IgD-negative memory B cell (primary cell): ENCODE results near the gene THAP4. TPM values are rescaled to one million over a fixed set of nuclear protein-coding genes. Genes with fewer than 3 reads are reported as not detected.
A peak's percentile ranks its signal among the peaks of the same experiment; 100 is the strongest.

Experiments
- H3K27ac Mint-ChIP-seq, 3 donors: one replicate each; pipeline ENCODE4 v1.8.0; 2020 to 2022; ENCODE audit warnings: mild to moderate bottlenecking in 3 of 3, mixed read lengths in 3 of 3, moderate library complexity in 1 of 3
- H3K27me3 Mint-ChIP-seq: one replicate; pipeline ENCODE4 v1.8.0; 2021; ENCODE audit warnings: mixed read lengths
- H3K36me3 Mint-ChIP-seq: one replicate; pipeline ENCODE4 v1.8.0; 2020; ENCODE audit warnings: mild to moderate bottlenecking, mixed read lengths
- H3K4me1 Mint-ChIP-seq, 3 donors: one replicate each; pipeline ENCODE4 v1.8.0; 2020 to 2022; ENCODE audit warnings: mixed read lengths in 3 of 3, mild to moderate bottlenecking in 1 of 3
- H3K4me3 Mint-ChIP-seq, 4 donors: one replicate each; pipeline ENCODE4 v1.8.0; 2020 to 2022; ENCODE audit warnings: mild to moderate bottlenecking in 4 of 4, mixed read lengths in 4 of 4, moderate library complexity in 3 of 4
- H3K9me3 Mint-ChIP-seq, 3 donors: one replicate each; pipeline ENCODE4 v1.8.0; 2020 to 2021; ENCODE audit warnings: mixed read lengths in 3 of 3, mild to moderate bottlenecking in 1 of 3
- polyA plus RNA-seq: library from polyadenylated mRNA; unstranded; fragments of 300-500 nt; fragmentation: Illumina TruSeq; gene quantifications from one replicate; pipeline ENCODE4 v1.2.3, GENCODE V29; 2021

The THAP4 gene
- polyA plus RNA-seq, 1 donor from 2014 or later: 39.6 TPM

DNA sequence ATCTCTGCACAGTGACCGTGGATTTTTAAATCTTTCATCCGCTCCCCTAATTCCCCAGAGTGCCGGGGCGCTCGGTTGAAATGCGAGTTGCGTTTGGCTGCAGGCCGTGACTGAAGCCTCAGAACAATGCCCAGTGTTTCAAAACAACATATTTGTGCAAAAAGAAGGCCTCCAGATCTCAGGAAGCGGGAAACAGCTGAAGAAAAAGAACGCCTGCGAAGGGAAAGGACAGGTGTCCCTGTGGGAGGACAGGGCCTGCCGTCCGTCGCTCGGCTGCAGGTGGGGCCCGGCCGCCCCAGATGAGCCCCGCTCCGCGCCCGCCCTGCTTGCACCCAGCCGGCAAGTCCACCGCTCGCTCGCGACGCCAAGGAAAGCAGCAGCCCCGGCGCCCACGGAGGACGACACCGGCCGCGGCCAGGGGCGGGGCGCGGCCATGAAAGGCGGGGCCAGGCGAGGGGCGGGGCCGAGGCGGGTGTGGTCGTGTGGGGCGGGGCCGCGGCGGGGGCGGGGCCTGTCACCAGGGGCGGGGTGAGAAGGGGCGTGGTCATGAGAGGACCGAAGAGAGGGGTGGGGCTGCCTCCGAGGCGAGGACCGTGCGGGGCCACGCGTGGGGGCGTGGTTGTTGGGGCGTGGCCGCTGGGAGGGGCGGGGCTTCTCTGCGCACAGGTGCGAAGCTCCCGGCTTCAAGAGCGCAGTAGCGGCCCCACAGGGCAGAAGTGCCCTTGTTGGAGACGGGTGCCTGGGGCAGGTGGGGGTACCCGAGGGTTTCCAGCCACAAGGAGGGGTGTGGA lies 96.0 kb downstream of the THAP4 start:
- Mint-ChIP-seq H3K27me3 (peaks cover 21% of the 10 kb centered on the region), H3K36me3 (no peaks in the 10 kb centered on the region), H3K4me3 (peak overlapping the region; percentile 57 to 82 (median 70)), H3K9me3 (no peaks in the 10 kb centered on the region), H3K4me1 (peaks cover 0 to 4% (median 2%) of the 10 kb centered on the region in 3 donors), H3K27ac (no peak overlapping the region)

DNA sequence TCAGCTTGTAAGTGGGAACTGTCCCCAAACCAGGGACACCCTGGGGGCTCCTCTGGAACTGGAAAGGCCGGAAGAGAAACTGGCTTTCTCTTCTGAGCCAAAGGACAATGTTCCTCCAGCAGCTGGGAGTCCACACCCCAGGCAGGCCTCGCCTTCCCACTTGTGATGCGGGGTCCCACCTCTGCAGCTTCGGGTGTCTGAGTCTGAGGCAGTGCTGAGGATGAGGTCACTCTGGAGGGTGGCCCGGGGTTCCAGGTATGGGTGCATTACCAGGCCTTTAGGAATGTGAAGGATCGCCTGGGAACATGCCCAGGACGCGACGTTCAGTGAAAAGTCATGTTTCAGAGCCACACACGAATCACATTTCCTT lies 96.6 kb downstream of the THAP4 start:
- no peak overlapping the region for H3K27ac Mint-ChIP-seq
- peak overlapping the region; percentile 57 to 82 (median 70) for H3K4me3 Mint-ChIP-seq
- peaks cover 0 to 4% (median 2%) of the 10 kb centered on the region in 3 donors for H3K4me1 Mint-ChIP-seq
- H3K36me3 Mint-ChIP-seq: no peaks in the 10 kb centered on the region
- peaks cover 21% of the 10 kb centered on the region for H3K27me3 Mint-ChIP-seq
- no peaks in the 10 kb centered on the region for H3K9me3 Mint-ChIP-seq

DNA sequence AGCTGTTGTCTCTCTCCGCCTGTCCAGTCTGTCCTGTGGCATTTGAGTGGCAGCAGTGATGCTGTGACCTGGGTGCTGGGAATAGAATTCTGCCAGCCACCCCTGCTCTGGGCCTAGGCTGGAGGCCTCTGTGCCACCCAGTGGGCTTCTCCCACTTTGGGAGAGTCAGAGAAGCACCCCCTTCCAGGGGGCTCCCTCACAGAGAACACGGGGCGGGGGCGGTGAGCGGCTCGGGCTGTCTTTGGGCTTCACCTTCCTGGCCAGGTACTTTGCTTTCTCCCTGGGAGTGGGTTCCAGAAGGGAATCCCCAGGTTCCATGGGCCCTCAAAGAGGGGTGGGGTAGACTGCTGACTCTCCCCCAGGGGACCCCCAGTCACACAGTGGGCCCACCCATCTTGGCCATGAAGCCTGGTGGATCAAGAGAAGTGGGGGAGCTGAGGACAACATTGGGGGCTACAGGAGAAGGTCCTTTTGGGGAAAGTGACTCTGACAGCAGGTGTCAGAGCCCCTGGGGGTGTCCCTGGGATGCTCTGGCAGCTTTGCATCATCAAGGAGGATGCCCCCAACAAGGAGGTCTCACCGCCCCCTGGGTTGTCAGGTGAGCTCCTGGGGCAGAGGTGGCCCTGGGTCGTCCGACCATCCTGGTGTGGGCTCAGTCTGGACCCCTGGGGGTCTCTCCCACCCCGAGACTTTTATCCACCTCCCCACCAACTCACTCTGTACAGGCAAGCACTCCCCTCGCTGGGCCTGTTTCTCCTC lies 97.2 kb downstream of the THAP4 start:
- H3K27me3 Mint-ChIP-seq: peaks cover 21% of the 10 kb centered on the region
- H3K4me3 Mint-ChIP-seq: peak overlapping the region in 3 of 4 donors; percentile 17 to 82 (median 38)
- H3K27ac Mint-ChIP-seq: no peak overlapping the region

DNA sequence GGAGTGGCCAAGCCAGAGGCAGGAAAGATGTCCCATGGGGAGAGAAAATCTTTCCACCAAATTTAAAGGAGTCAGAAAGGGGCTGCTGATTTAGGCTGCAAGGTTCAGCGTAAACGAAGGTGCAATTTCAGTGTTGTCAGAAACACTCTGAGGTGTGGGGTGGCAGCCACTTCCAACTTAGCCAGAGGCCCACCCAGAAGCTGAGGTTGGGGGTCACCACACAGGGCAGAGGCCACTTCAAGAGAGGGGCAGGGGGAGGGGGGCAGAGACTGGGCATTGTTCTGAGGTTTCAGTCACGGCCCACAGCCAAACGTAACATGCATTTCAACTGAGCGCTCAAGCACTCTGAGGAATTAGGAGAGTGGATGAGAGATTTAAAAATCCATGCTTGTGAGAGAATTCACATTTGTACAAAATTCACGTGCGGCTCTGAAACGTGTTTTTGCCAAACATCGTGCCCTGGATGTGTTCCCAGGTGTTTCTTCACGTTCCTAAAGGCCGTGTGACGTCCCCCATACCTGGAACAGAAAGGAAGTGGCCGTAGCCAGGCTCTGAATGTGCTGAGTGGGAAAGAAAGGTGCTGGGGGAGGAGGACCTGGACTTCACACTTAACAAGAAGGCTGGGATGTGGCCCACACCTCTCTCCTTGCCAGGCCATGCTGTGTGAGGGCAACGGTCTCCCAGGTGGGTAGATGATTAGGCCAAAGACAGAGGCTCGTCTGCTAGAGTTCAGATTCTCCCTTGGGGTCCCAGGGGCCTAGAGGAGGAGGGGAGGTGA lies 97.9 kb downstream of the THAP4 start:
- peaks cover 23% of the 10 kb centered on the region for H3K27me3 Mint-ChIP-seq
- peaks cover 0 to 4% (median 2%) of the 10 kb centered on the region in 3 donors for H3K4me1 Mint-ChIP-seq
- no peak overlapping the region for H3K27ac Mint-ChIP-seq
- H3K9me3 Mint-ChIP-seq: no peaks in the 10 kb centered on the region
- H3K4me3 Mint-ChIP-seq: peak overlapping the region in 2 of 4 donors; percentile 20 to 58
- H3K36me3 Mint-ChIP-seq: no peaks in the 10 kb centered on the region

More for the DNA sequence above, 97.2 kb downstream of the THAP4 start:
- H3K9me3 Mint-ChIP-seq: no peaks in the 10 kb centered on the region
- H3K36me3 Mint-ChIP-seq: no peaks in the 10 kb centered on the region
- peaks cover 0 to 4% (median 2%) of the 10 kb centered on the region in 3 donors for H3K4me1 Mint-ChIP-seq

DNA sequence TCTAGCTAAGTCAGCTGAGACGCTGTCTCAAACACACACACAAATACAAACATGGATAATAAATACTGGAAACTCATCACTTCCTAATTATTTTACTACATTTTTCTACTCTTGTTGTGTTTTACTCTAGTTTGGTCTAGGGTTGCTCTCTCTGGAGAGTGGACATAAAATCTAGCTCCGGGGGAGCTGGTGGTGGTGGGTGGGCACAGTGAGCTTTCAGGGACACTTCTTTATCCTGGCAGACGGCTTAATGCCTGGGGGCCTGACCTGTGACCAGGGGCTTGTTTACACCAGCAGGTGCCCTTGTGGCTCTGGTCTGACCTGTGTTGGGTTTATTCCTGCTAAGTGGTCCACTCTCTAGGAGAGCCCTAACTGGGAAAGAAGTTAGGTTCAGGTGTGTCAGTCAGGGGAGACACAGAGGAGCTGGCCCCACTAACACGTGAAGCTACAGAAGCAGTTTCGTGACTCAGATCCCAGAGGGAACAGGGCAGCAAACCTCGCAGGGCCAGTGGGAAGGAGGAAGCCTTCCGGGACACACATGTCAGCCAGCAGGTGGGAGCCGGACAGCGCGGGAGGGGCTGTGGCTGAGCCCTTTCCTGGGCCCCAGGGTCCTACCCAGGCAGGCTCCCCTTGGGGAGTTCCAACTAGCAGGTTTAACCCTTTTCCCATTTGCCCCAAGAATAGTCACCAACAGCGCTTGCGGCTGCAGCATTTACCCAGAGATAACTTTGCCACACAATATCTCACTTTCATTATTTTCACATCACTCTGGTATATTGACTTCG lies 100.9 kb downstream of the THAP4 start:
- H3K4me3 Mint-ChIP-seq: no peak overlapping the region
- no peaks in the 10 kb centered on the region for H3K36me3 Mint-ChIP-seq
- no peaks in the 10 kb centered on the region for H3K9me3 Mint-ChIP-seq
- peaks cover 0 to 4% (median 2%) of the 10 kb centered on the region in 3 donors for H3K4me1 Mint-ChIP-seq
- no peak overlapping the region for H3K27ac Mint-ChIP-seq
- peaks cover 11% of the 10 kb centered on the region for H3K27me3 Mint-ChIP-seq

- no peaks in the 10 kb centered on the region for H3K9me3 Mint-ChIP-seq
- H3K36me3 Mint-ChIP-seq: no peaks in the 10 kb centered on the region
- no peak overlapping the region for H3K4me3 Mint-ChIP-seq
- H3K4me1 Mint-ChIP-seq: no peaks in the 10 kb centered on the region
- no peak overlapping the region for H3K27ac Mint-ChIP-seq
- H3K27me3 Mint-ChIP-seq: peaks cover 5% of the 10 kb centered on the region
These were observed 102.1 kb downstream of the THAP4 start for GRCh38 chr2:241534701-241535375.

Other genes with a start within 250 kb of the THAP4 start
- gene STK25, start 128.6 kb downstream of the THAP4 start, polyA plus RNA-seq: 90.5 TPM
- gene BOK, start 78.4 kb downstream of the THAP4 start, polyA plus RNA-seq: 0.08 TPM
- gene ATG4B, start 535 bp upstream of the THAP4 start, polyA plus RNA-seq: 59.3 TPM
- 40.5 TPM for gene DTYMK, start 49.7 kb upstream of the THAP4 start, polyA plus RNA-seq
- gene ING5, start 64.9 kb upstream of the THAP4 start, polyA plus RNA-seq: 34.0 TPM
- 7.7 TPM for gene D2HGDH, start 97.5 kb upstream of the THAP4 start, polyA plus RNA-seq
- not detected for gene GAL3ST2, start 139.7 kb upstream of the THAP4 start, polyA plus RNA-seq
- not detected for gene NEU4, start 172.0 kb upstream of the THAP4 start, polyA plus RNA-seq
- 0.19 TPM for gene PDCD1, start 221.7 kb upstream of the THAP4 start, polyA plus RNA-seq
- gene RTP5, start 232.6 kb upstream of the THAP4 start, polyA plus RNA-seq: not detected